Esophagus muscularis mucosa (tissue), 3 donors: Measurements from ENCODE around the gene GASK1A.

Experiments used
- POLR2A ChIP-seq: fragments of 450-650 bp; IDR thresholded peaks from one replicate; pipeline ENCODE4 v1.6.1; 2017; ENCODE audit warnings: antibody characterized with exemption, moderate library complexity, mild to moderate bottlenecking, low read depth
- TF ChIP-seq, protein P1 (sequence below), 3 experiments: fragments of 200-600 bp in 2 of 3; fragments of 450-650 bp in 1 of 3; sonication (generic) in 2 of 3; IDR thresholded peaks; one replicate each; pipeline ENCODE4 v1.5.1; 2017 to 2019; ENCODE audit warnings: antibody characterized with exemption in 3 of 3, mild to moderate bottlenecking in 2 of 3, moderate library complexity in 1 of 3

DNA sequence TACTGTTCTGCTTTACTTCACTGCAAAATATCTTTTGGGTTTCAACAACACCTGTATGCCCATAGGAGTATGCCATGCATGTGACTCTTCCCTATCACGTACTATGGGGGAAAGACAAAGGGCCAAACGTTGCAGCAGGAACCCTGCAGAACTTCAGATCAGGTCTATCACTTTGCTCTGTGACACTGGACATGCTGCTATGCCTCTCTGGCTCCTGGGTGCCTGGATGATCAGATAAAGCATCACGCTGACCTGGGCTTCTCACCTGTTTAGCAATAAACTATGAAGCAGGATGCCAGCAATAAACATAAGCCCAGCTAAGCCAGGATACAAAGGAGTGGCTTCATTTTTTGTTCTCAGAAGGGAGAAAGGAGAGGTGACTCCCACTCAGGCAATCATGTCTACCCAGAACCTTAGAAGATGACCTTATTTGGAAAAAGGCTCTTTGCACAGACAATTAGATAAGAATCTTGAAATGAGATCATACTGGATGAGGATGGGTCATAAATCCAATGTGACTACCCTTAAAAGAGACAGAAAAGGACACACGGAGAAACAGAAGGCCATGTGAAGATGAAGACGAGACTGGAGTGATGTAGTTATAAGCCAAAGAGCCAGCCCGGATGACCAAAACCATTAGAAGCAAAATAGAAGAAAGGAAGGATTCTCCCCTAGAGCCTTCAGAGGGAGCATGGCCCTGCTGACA lies 107.5 kb downstream of the GASK1A start:
- TF ChIP-seq, protein P1, sequence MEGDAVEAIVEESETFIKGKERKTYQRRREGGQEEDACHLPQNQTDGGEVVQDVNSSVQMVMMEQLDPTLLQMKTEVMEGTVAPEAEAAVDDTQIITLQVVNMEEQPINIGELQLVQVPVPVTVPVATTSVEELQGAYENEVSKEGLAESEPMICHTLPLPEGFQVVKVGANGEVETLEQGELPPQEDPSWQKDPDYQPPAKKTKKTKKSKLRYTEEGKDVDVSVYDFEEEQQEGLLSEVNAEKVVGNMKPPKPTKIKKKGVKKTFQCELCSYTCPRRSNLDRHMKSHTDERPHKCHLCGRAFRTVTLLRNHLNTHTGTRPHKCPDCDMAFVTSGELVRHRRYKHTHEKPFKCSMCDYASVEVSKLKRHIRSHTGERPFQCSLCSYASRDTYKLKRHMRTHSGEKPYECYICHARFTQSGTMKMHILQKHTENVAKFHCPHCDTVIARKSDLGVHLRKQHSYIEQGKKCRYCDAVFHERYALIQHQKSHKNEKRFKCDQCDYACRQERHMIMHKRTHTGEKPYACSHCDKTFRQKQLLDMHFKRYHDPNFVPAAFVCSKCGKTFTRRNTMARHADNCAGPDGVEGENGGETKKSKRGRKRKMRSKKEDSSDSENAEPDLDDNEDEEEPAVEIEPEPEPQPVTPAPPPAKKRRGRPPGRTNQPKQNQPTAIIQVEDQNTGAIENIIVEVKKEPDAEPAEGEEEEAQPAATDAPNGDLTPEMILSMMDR (IDR thresholded peaks at IDR 0.05): no peak
- TF ChIP-seq POLR2A: no peak
